A549 (cell line): ENCODE data around the gene SORBS1. TPM values are rescaled to one million over a fixed set of nuclear protein-coding genes. Genes with fewer than 3 reads are reported as not detected.

Experiments
- ATAC-seq, 2 experiments: fragments of 200-7000 bp in 1 of 2; fragments of >200 bp in 1 of 2; cut with Nextera tagmentation in 1 of 2; cut with Tn5 transposase in 1 of 2; 3 replicates each; pipeline versions ENCODE4 v1.8.0 to v1.9.1; 2018 to 2020; ENCODE audit warnings: mild to moderate bottlenecking in 1 of 2, moderate library complexity in 1 of 2
- CTCF ChIA-PET: fragments of 300-600 bp; sonication (Branson Sonifier 250); formaldehyde crosslinking; extraction: SDS; loops from one replicate; lab custom pipeline; 2021; ENCODE audit warnings: antibody characterized with exemption, inconsistent platforms; lab: Yijun Ruan, JAX
- POLR2A ChIA-PET: fragments of 350-600 bp; formaldehyde crosslinking; extraction: SDS; loops from one replicate; lab custom pipeline; 2021; ENCODE audit warnings: antibody characterized with exemption, inconsistent platforms; lab: Yijun Ruan, JAX
- DNase-seq, 2 experiments: peaks; one replicate each; pipeline versions ENCODE4 v3.0.0 to v3.0.0-alpha.2; 2011 to 2016; ENCODE audit warnings: low read depth in 1 of 2, low spot score in 1 of 2
- FAIRE-seq: peaks from 2 replicates; lab custom pipeline; 2011; peaks lifted over from hg19 to GRCh38; lab: Jason Lieb, UNC
- H3K27ac ChIP-seq, 2 experiments: fragments of >200 bp; sonication (Bioruptor Twin); formaldehyde crosslinking; 3 replicates each; pipeline ENCODE4 v1.5.1; 2016 to 2017
- H3K4me1 ChIP-seq: fragments of >200 bp; sonication (Bioruptor Twin); formaldehyde crosslinking; 3 replicates; pipeline ENCODE4 v1.6.1; 2016
- H3K4me2 ChIP-seq: fragments of >200 bp; sonication (Bioruptor Twin); formaldehyde crosslinking; 3 replicates; pipeline ENCODE4 v1.6.1; 2016
- H3K4me3 ChIP-seq: fragments of >200 bp; sonication (Bioruptor Twin); formaldehyde crosslinking; 3 replicates; pipeline ENCODE4 v1.5.1; 2016
- H3K9me3 ChIP-seq: fragments of >200 bp; sonication (Bioruptor Twin); formaldehyde crosslinking; 3 replicates; pipeline ENCODE4 v1.6.1; 2016
- CEBPB ChIP-seq, 2 experiments: fragments of >200 bp in 1 of 2; sonication (Bioruptor Twin) in 1 of 2; formaldehyde crosslinking in 1 of 2; IDR thresholded peaks; 2 replicates each; pipeline ENCODE4 v1.6.1; 2012 to 2016
- CTCF ChIP-seq: fragments of >200 bp; sonication (Bioruptor Twin); formaldehyde crosslinking; IDR thresholded peaks from 3 replicates; pipeline ENCODE4 v1.5.1; 2016
- E2F6 ChIP-seq: IDR thresholded peaks from 2 replicates; pipeline ENCODE4 v1.6.1; 2012; ENCODE audit warnings: low read depth, borderline replicate concordance
- EP300 ChIP-seq, 2 experiments: fragments of >200 bp; sonication (Bioruptor Twin); formaldehyde crosslinking; IDR thresholded peaks; 2 replicates in 1 of 2; 3 replicates in 1 of 2; pipeline ENCODE4 v1.6.1; 2016 to 2017
- FOSL2 ChIP-seq, 2 experiments: fragments of 450-650 bp in 1 of 2; fragments of >200 bp in 1 of 2; sonication (Bioruptor Twin) in 1 of 2; formaldehyde crosslinking; IDR thresholded peaks; 2 replicates each; pipeline versions ENCODE4 v1.5.0 to v1.6.1; 2016 to 2020; ENCODE audit warnings: mild to moderate bottlenecking in 1 of 2, moderate library complexity in 1 of 2
- GATA3 ChIP-seq: IDR thresholded peaks from 2 replicates; pipeline ENCODE4 v1.6.1; 2012; ENCODE audit warnings: borderline replicate concordance
- HDAC2 ChIP-seq: fragments of 200-600 bp; sonication (generic); IDR thresholded peaks from 2 replicates; pipeline ENCODE4 v1.6.1; 2016
- HEYL ChIP-seq: fragments of 250-450 bp; sonication (Bioruptor Pico); IDR thresholded peaks from 2 replicates; pipeline ENCODE4 v1.8.0; 2021; ENCODE audit warnings: mild to moderate bottlenecking, moderate library complexity
- HMGXB4 ChIP-seq: fragments of 250-450 bp; sonication (Bioruptor Pico); IDR thresholded peaks from 2 replicates; pipeline ENCODE4 v1.5.0; 2021; ENCODE audit warnings: mild to moderate bottlenecking, moderate library complexity, borderline replicate concordance
- HOXA7 ChIP-seq: fragments of 250-450 bp; sonication (Bioruptor Pico); IDR thresholded peaks from 2 replicates; pipeline ENCODE4 v1.5.0; 2020; ENCODE audit warnings: mild to moderate bottlenecking, moderate library complexity
- HOXB13 ChIP-seq: fragments of 250-450 bp; sonication (Bioruptor Pico); IDR thresholded peaks from 2 replicates; pipeline ENCODE4 v1.5.0; 2020; ENCODE audit warnings: low read depth, mild to moderate bottlenecking, moderate library complexity
- JUN ChIP-seq, 2 experiments: fragments of >200 bp; sonication (Bioruptor Twin); formaldehyde crosslinking; IDR thresholded peaks; 2 replicates in 1 of 2; 3 replicates in 1 of 2; pipeline ENCODE4 v1.6.1; 2016 to 2017
- KDM5A ChIP-seq: fragments of 200-600 bp; sonication (generic); IDR thresholded peaks from 2 replicates; pipeline ENCODE4 v1.6.1; 2016; ENCODE audit warnings: antibody characterized with exemption, mild to moderate bottlenecking
- MYC ChIP-seq: IDR thresholded peaks from 2 replicates; pipeline ENCODE4 v1.6.1; 2012; ENCODE audit warnings: mild to moderate bottlenecking, inconsistent platforms, low read length, improper control_type of control experiment, borderline replicate concordance
- NFE2L2 ChIP-seq: fragments of 150-350 bp; conservative IDR thresholded peaks from 2 replicates; pipeline ENCODE4 v1.6.1; 2014; ENCODE audit warnings: low read length
- NR3C1 ChIP-seq: fragments of >200 bp; sonication (Bioruptor Twin); formaldehyde crosslinking; IDR thresholded peaks from 3 replicates; pipeline ENCODE4 v1.6.1; 2017
- POLR2AphosphoS2 ChIP-seq: conservative IDR thresholded peaks from 2 replicates; pipeline ENCODE4 v1.6.1; 2012; ENCODE audit warnings: low read length, improper control_type of control experiment, inconsistent platforms
- RARB ChIP-seq: fragments of 250-450 bp; sonication (Bioruptor Pico); IDR thresholded peaks from 2 replicates; pipeline ENCODE4 v1.8.0; 2021; ENCODE audit warnings: mild to moderate bottlenecking, moderate library complexity
- REST ChIP-seq: fragments of 200-600 bp; sonication (generic); IDR thresholded peaks from 2 replicates; pipeline ENCODE4 v1.6.1; 2016; ENCODE audit warnings: antibody characterized with exemption, mild to moderate bottlenecking, moderate library complexity
- RFX5 ChIP-seq: fragments of 450-650 bp; IDR thresholded peaks from 2 replicates; pipeline ENCODE4 v1.7.1; 2014; ENCODE audit warnings: antibody characterized with exemption, mild to moderate bottlenecking, moderate library complexity
- TP53 ChIP-seq: fragments of 250-450 bp; sonication (Bioruptor Pico); IDR thresholded peaks from 2 replicates; pipeline ENCODE4 v1.5.0; 2021; ENCODE audit warnings: mild to moderate bottlenecking, moderate library complexity
- ZC3H11A ChIP-seq: fragments of 450-650 bp; IDR thresholded peaks from 2 replicates; pipeline ENCODE4 v1.6.1; 2014; ENCODE audit warnings: antibody characterized with exemption, mild to moderate bottlenecking
- WGBS: methylation state at CpG from one replicate; pipeline ENCODE4 v1.1.6; 2017; ENCODE audit errors: missing lambda C conversion rate; 5-methylcytosine and 5-hydroxymethylcytosine counted together
- polyA plus RNA-seq, 4 experiments: library from polyadenylated mRNA; depleted of rRNA in 3 of 4; stranded (reverse); fragments of >200 nt; fragmentation: RNase III in 1 of 4; extraction: RNeasy Plus Mini Kit Qiagen cat#74134 plus additional on column Dnase treatment in 1 of 4; gene quantifications; 2 replicates in 3 of 4; 3 replicates in 1 of 4; pipeline ENCODE4 v1.2.3, GENCODE V29; 2011 to 2017

The SORBS1 gene
- polyA plus RNA-seq, 2 of the 4 experiments (the other 2 are of a cell fraction), result 0.39 to 0.80 TPM

GRCh38 chr10:95382174-95382573 lies 179.0 kb downstream of the SORBS1 start:
- DNase-seq (no peak), FAIRE-seq (no peak), ATAC-seq (no peak)
- Histone ChIP-seq H3K4me1 (no peaks in the 10 kb centered on the region), H3K27ac (no peak overlapping the region), H3K4me2 (no peak overlapping the region), H3K9me3 (no peaks in the 10 kb centered on the region), H3K4me3 (no peak overlapping the region)
- ChIA-PET CTCF (interaction anchor here (1.1 kb wide), 1 partner anchor 19 kb away, joined by 3 read pairs; no protein-coding TSS in a partner anchor), POLR2A (no interaction called here)
- TF ChIP-seq HOXA7 (CRISPR knock-in tag), result no peak

GRCh38 chr10:95377950-95378349 lies 183.2 kb downstream of the SORBS1 start:
- CTCF ChIA-PET, result interaction anchor here (0.6 to 6.7 kb wide), 7 partner anchors 9 to 223 kb away, joined by 3 to 48 read pairs (median 3); partner anchors contain the start of gene ACSM6
- no peak overlapping the region for H3K4me3 ChIP-seq
- no peak for TF ChIP-seq NFE2L2
- TF ChIP-seq CEBPB (IDR thresholded peaks at IDR 0.05), result no peak
- no peak for TF ChIP-seq KDM5A
- TF ChIP-seq ZC3H11A, result no peak
- no peak for TF ChIP-seq MYC
- TF ChIP-seq TP53 (CRISPR knock-in tag), result no peak
- TF ChIP-seq POLR2AphosphoS2, result no peak
- no peak for TF ChIP-seq EP300 (IDR thresholded peaks at IDR 0.05)
- no peak for TF ChIP-seq GATA3
- TF ChIP-seq HDAC2, result no peak
- TF ChIP-seq FOSL2 (IDR thresholded peaks at IDR 0.05), result no peak
- TF ChIP-seq FOSL2 (CRISPR knock-in tag; IDR thresholded peaks at IDR 0.05), result no peak
- TF ChIP-seq RARB, result no peak
- no peak for TF ChIP-seq CTCF
- no peak for TF ChIP-seq RFX5
- no peak for TF ChIP-seq HEYL
- TF ChIP-seq HMGXB4, result no peak
- TF ChIP-seq NR3C1, result no peak
- ATAC-seq (no peak), FAIRE-seq (no peak), DNase-seq (no peak)
- no peaks in the 10 kb centered on the region for H3K4me1 ChIP-seq
- no peak overlapping the region for H3K4me2 ChIP-seq
- POLR2A ChIA-PET, result no interaction called here
- WGBS, result 49% methylated on average over 2 of the region's 2 CpGs
- H3K27ac ChIP-seq, result no peak overlapping the region
- H3K9me3 ChIP-seq, result no peaks in the 10 kb centered on the region

GRCh38 chr10:95375418-95375817 lies 185.8 kb downstream of the SORBS1 start:
- no peak overlapping the region for H3K27ac ChIP-seq
- POLR2A ChIA-PET, result no interaction called here
- CTCF ChIA-PET, result interaction anchor here (0.6 to 6.7 kb wide), 30 partner anchors 8 to 490 kb away, joined by 3 to 94 read pairs (median 4); no protein-coding TSS in a partner anchor
- H3K9me3 ChIP-seq, result no peaks in the 10 kb centered on the region
- no peak overlapping the region for H3K4me2 ChIP-seq
- H3K4me1 ChIP-seq, result no peaks in the 10 kb centered on the region
- FAIRE-seq, result no peak
- no peak for ATAC-seq
- H3K4me3 ChIP-seq, result no peak overlapping the region
- WGBS, result 90% methylated on average over 1 of the region's 1 CpG
- TF ChIP-seq HOXB13 (CRISPR knock-in tag), result no peak
- TF ChIP-seq REST, result no peak
- no peak for TF ChIP-seq KDM5A
- no peak for TF ChIP-seq RFX5
- TF ChIP-seq JUN (IDR thresholded peaks at IDR 0.05), result no peak
- no peak for TF ChIP-seq E2F6
- TF ChIP-seq, all 56 proteins: peak for 0
- no peak for DNase-seq
